Measurements from ENCODE around the gene SMOC2. TPM values are rescaled to one million over a fixed set of nuclear protein-coding genes. Genes with fewer than 3 reads are reported as not detected.

SMOC2 gene
- total and polyA plus RNA-seq, 2 of the 4 experiments (the other 2 are of a cell fraction): not detected

DNA sequence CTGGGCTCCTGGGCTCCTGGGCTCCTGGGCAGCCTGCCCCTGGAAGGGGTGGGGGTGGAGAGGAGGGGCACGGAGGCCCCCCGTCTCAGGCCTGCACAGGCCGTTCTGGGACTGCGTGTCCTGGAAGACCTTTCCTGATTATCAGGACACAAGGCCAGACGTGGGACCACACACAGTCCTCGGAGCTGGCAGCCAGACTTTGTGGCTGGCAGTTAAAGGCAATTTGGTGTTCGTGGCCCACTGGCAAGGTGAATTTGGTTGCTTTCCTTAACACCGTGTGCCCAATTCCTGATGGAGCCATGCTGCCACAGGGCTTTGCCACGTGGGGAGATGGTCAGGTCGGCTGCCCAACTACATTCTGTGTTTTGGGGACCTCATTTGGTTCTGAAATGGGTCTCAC, 113.5 kb downstream of the SMOC2 start:
- H3K4me3 ChIP-seq (ENCODE audit: insufficient read depth, low read depth, low read length): no peak overlapping the region
- WGBS, 2 experiments (ENCODE audit: extremely low coverage in 2 of 2, insufficient read length in 1 of 2): 28% methylated on average over 9 of the region's 10 CpGs; no CpG with 5 or more reads in 1 of the 2 experiments
- intact Hi-C loops (cut with micrococcal nuclease) (no loop called here), dilution Hi-C loops (cut with HindIII; ENCODE audit: low sequenced_read_pairs, unreplicated experiment) (no loop called here), in situ Hi-C loops (cut with MboI; ENCODE audit: low sequenced_read_pairs) (no loop called here)
- peaks cover 38% of the 10 kb centered on the region for H3K9me3 ChIP-seq (ENCODE audit: control insufficient read depth, insufficient read depth, low read length)
- TF ChIP-seq, protein P1, sequence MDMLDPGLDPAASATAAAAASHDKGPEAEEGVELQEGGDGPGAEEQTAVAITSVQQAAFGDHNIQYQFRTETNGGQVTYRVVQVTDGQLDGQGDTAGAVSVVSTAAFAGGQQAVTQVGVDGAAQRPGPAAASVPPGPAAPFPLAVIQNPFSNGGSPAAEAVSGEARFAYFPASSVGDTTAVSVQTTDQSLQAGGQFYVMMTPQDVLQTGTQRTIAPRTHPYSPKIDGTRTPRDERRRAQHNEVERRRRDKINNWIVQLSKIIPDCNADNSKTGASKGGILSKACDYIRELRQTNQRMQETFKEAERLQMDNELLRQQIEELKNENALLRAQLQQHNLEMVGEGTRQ (IDR thresholded peaks at IDR 0.05; ENCODE audit: low read depth, low read length): no peak
- TF ChIP-seq, protein P2, sequence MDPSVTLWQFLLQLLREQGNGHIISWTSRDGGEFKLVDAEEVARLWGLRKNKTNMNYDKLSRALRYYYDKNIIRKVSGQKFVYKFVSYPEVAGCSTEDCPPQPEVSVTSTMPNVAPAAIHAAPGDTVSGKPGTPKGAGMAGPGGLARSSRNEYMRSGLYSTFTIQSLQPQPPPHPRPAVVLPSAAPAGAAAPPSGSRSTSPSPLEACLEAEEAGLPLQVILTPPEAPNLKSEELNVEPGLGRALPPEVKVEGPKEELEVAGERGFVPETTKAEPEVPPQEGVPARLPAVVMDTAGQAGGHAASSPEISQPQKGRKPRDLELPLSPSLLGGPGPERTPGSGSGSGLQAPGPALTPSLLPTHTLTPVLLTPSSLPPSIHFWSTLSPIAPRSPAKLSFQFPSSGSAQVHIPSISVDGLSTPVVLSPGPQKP (IDR thresholded peaks at IDR 0.05; ENCODE audit: borderline replicate concordance, low read depth, low read length): no peak
- TF ChIP-seq MAZ (IDR thresholded peaks at IDR 0.05; ENCODE audit: borderline replicate concordance, low read depth, low read length) (no peak), MXI1 (IDR thresholded peaks at IDR 0.05; ENCODE audit: borderline replicate concordance, low read depth, low read length) (no peak), CEBPB (IDR thresholded peaks at IDR 0.05; ENCODE audit: low read depth, low read length) (no peak), SMC3 (IDR thresholded peaks at IDR 0.05; ENCODE audit: low read depth, low read length) (no peak), RCOR1 (IDR thresholded peaks at IDR 0.05; ENCODE audit: insufficient replicate concordance, low read length) (no peak), RFX5 (IDR thresholded peaks at IDR 0.05; ENCODE audit: low read depth, low read length) (no peak)
- no peak overlapping the region for H2BK5ac ChIP-seq (ENCODE audit: low read depth, low read length, poor library complexity, severe bottlenecking)
- no peak overlapping the region for H2BK120ac ChIP-seq (ENCODE audit: low read depth, low read length)
- H3K79me1 ChIP-seq (ENCODE audit: low read depth in 1 of 2, low read length in 2 of 2): no peaks in the 10 kb centered on the region
- BruUV-seq (replicated peaks): no TSS peak
- ChIA-PET CTCF (no interaction called here), POLR2A (ENCODE audit: unreplicated experiment) (no interaction called here)
- H3K18ac ChIP-seq (ENCODE audit: low read depth, low read length): no peak overlapping the region
- no peak overlapping the region for H3K4ac ChIP-seq (ENCODE audit: low read depth, low read length)
- H3K27ac ChIP-seq (ENCODE audit: insufficient read depth, low read length): no peak overlapping the region
- no peak for ATAC-seq (ENCODE audit: low read depth)
- no peak overlapping the region for H2BK15ac ChIP-seq (ENCODE audit: low read depth, low read length)
- no peak overlapping the region for H3K9ac ChIP-seq (ENCODE audit: low read depth, low read length)
- no peak overlapping the region for H3K4me2 ChIP-seq (ENCODE audit: low read depth, low read length)
- no peak overlapping the region for H3K23ac ChIP-seq (ENCODE audit: low read depth, low read length)
- H2AK9ac ChIP-seq (replicated peaks; ENCODE audit: low read depth, low read length, poor library complexity): no peak overlapping the region
- DNase-seq: no peak
- H4K91ac ChIP-seq (ENCODE audit: insufficient read depth, low read depth, low read length): no peak overlapping the region
- H3K27me3 ChIP-seq (ENCODE audit: control insufficient read depth, insufficient read depth, low read length): no peaks in the 10 kb centered on the region
- H4K5ac ChIP-seq (ENCODE audit: low read depth, low read length): no peak overlapping the region
- no peaks in the 10 kb centered on the region for H4K20me1 ChIP-seq (ENCODE audit: insufficient read depth, low read length)
- H2AFZ ChIP-seq (replicated peaks; ENCODE audit: low read length, poor library complexity): no peak overlapping the region
- H2AK5ac ChIP-seq (ENCODE audit: low read depth, low read length): no peak overlapping the region
- H4K8ac ChIP-seq (ENCODE audit: low read depth in 2 of 2, low read length in 2 of 2): no peak overlapping the region
- no peaks in the 10 kb centered on the region for H3K4me1 ChIP-seq (ENCODE audit: control insufficient read depth, insufficient read depth, low read length)
- H3K56ac ChIP-seq (ENCODE audit: extremely low read depth, insufficient read depth, low read length): no peak overlapping the region
- H3K9me1 ChIP-seq (ENCODE audit: insufficient read depth, low read length): no peaks in the 10 kb centered on the region
- H3K36me3 ChIP-seq (ENCODE audit: control insufficient read depth, insufficient read depth, low read length): no peaks in the 10 kb centered on the region
- H2BK20ac ChIP-seq (ENCODE audit: low read depth, low read length): no peak overlapping the region
- no peak overlapping the region for H3K14ac ChIP-seq (replicated peaks; ENCODE audit: low read depth, low read length)

Data from IMR-90 (cell line).